Jurkat, Clone E6-1 (cell line): ENCODE data around the gene RAB7A.
"Not testable (repeated sequence)": the region's sequence is repeated elsewhere in the genome, so short reads cannot be mapped to it uniquely, and the experiment has no call there.

Experiments used
- DNase-seq: peaks from one replicate; pipeline ENCODE4 v3.0.0-alpha.2; 2011; ENCODE audit warnings: low read depth, low spot score
- H3K4me3 ChIP-seq: 2 replicates; pipeline ENCODE4 v1.5.1; 2011; ENCODE audit warnings: mild to moderate bottlenecking, low read length, control low read depth, moderate library complexity

RAB7A gene

DNA sequence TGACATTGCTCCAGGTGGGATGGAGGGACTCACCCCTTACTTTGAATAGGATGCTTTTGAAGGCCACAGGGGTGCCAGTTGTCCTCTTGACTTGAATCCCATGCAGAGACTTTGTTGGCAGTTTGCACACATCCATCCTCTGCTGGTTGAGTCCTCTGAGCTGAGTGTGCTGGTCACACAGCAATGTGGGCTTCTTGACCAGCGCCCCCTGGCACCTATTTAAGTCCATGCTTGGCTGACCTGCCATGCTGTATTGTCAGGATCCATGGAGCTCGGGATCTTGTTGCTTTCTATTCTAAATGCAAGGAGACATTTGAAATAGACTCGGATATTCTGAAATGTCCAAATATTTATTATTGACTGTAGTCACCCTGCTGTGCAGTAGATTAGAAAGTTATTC lies 19.8 kb downstream of the RAB7A start:
- DNase-seq = no peak
- no peak overlapping the region for H3K4me3 ChIP-seq

DNA sequence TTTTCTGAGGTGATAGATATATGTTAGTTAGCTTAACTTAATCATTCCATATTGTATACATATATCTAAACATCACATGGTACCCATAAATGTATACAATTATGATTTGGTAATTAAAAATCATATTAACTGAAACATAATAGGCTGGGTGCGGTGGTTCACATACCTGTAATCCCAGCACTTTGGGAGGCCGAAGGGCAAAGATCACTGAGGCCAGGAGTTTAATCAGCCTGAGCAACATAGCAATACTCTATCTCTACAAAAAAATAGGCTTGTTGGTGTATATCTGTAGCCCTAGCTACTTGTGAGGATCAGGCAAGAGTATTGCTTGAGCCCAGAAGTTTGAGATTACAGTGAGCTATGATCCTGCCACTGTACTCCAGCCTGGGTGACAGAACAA lies 20.9 kb downstream of the RAB7A start:
- no peak overlapping the region for H3K4me3 ChIP-seq

DNA sequence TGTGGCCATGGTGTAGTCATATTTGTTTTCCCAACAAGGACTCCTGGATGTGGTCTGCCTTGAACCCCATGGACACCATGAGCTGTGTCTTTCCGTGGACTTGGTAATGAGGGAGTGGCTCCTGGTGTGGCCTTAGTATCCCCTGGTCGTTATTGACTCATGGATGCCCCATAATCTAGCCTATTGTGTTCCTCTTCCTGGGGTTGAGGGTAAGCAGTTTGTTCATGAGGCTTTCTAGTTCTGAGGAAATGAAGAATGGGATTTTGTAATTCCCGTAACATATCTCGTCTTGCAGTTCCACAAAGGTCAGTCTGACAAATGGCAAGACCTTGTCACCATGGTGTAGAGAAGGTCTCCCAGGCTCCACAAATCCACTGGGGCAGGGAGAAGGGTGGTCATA lies 22.6 kb downstream of the RAB7A start:
- no peak for DNase-seq
- no peak overlapping the region for H3K4me3 ChIP-seq

More for the DNA sequence above, 20.9 kb downstream of the RAB7A start:
- DNase-seq = no peak

DNA sequence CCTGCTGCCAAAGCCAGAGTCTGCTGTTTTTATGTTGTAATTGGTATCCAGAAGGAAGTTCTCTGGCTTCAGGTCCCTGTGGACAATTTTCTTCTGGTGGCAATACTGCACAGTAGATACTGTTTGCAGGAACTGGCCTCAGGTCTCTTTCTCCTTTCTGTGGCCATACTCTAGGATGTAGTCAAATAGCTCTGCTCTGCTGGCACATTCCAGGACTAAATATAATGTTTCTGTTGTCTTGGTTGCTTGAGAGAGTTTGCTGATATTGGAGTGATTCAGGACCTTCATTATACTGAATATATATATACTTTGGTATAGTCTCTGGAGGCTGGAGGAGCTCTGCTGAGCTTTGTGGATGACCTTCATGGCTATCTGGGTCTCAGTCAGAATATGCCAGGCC lies 23.1 kb downstream of the RAB7A start:
- no peak for DNase-seq
- no peak overlapping the region for H3K4me3 ChIP-seq

DNA sequence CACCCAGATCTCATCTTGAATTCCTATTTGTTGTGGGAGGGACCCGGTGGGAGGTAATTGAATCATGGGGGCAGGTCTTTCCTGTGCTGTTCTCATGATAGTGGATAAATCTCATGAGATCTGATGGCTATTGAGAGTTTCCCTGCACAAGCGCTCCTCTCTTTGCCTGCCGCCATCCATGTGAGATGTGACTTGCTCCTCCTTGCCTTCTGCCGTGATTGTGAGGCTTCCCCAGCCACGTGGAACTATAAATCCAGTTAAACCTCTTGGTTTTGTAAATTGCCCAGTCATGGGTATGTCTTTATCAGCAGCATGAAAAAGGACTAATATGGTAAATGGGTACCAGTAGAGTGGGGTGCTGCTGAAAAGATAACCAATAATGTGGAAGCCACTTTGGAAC lies 23.6 kb downstream of the RAB7A start:
- not testable (repeated sequence) for DNase-seq, H3K4me3 ChIP-seq

DNA sequence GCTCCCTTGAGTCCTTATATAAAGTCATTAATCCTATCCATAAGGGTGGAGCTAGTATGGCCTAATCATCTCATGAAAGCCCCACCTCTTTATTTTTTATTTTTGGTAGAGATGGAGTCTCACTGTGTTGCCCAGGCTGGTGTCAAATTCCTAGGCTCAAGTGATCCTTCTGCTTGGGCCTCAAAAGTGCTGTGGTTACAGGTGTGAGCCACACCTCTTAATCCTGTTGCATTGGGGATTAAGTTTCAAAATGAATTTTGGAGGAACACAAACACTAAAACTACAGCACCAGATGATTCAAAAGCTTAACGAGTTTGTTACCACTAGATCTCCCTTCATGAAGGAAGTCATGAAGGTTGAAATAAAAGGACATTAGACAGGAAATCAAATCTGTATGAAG lies 27.7 kb downstream of the RAB7A start:
- no peak for DNase-seq
- H3K4me3 ChIP-seq = no peak overlapping the region

DNA sequence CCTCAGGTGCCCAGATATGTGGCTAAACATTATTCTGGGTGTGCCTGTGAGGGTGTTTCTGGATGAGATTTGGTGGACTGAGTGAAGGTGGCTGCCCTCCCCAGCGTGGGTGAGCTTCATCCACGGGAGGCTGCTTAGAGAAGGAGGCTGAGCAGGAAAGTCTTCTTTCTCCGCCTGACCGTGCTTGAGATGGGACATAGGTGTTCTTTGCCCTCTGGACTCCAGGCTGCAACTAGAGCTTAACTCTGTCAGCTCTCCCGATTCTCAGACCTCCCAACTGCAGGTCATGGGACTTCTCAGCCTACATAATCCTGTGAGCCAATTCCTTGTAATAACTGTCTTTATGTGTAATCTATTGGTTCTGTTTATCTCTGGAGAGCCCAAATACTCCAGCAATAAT lies 34.1 kb downstream of the RAB7A start:
- DNase-seq = no peak
- H3K4me3 ChIP-seq = no peak overlapping the region

DNA sequence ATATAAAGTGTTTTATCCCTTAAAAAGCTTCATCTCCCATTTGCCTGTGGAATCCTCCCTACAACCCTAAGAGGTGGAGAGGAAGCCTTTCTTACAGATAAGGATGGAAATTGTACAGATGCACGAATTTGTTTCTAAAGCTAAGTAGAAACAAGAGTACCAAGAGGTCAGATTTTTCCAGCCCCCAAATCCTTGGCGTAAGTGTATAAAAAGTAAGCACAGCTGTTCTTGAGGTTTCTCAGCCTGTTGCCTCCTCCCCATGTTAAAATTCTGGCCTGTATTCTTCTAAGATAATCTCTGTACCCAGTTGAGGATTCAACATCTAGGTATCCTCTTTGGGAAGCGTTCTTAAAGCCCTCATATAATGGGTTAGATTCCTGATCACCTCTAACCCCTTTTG lies 34.9 kb downstream of the RAB7A start:
- DNase-seq = no peak
- H3K4me3 ChIP-seq = no peak overlapping the region

DNA sequence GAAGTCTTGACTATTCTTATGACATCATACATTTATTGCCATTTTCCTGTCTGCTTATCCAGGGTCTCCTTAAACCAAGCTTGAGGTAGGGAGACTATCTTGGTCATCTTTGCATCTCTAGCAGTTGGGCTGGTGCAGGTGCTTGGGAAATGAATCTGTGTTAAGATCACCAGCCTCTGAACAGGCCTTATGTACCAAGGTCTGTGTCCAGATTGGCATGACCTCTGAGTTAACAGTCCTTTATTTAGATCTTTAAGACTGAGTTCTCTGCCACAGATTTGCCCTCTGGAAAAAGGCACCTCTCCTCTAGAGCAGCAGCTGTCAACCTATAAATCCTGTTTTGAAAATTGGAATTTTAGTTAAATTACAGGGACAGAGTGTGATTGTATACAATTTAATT lies 35.4 kb downstream of the RAB7A start:
- DNase-seq = no peak

DNA sequence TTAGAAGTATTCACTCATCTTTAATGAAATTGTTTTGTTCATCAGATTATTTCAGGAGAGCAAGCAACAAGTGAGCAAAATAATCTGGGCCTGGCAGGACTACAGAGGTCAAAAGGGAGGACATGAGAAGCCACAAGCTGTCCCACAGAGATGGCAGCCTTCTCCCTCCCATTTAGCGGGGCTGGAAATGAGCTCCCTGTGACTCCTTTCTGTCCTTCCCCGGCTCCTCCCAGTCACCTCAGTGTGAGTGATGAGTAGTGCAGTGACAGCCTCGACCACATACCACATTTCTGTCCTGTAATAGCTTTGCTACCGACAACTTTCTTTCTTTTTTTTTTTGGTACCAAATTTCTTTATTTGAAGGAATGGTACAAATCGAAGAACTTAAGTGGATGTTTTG lies 38.0 kb downstream of the RAB7A start:
- H3K4me3 ChIP-seq = no peak overlapping the region
- no peak for DNase-seq

More for the DNA sequence above, 35.4 kb downstream of the RAB7A start:
- no peak overlapping the region for H3K4me3 ChIP-seq

DNA sequence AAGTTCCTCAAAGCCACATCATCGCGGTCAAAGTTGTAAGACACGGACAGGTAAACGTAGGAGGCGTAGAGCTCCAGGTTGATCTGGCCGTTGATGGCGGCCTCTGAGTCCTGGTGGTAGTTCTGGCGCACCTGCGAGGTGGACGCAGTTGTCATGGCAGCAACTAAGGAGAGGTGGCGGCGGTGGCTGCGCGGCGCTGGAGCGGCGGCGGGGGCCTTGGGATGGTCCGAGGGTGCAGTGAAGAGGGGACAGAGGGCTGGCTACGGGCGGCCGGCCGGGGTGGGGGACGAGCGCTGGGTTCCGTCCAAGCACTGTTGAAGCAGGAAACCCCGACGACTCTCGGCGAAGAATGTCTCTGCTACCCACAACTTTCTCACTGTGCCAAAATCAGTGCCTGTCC lies 38.9 kb downstream of the RAB7A start:
- no peak overlapping the region for H3K4me3 ChIP-seq
- DNase-seq = no peak

DNA sequence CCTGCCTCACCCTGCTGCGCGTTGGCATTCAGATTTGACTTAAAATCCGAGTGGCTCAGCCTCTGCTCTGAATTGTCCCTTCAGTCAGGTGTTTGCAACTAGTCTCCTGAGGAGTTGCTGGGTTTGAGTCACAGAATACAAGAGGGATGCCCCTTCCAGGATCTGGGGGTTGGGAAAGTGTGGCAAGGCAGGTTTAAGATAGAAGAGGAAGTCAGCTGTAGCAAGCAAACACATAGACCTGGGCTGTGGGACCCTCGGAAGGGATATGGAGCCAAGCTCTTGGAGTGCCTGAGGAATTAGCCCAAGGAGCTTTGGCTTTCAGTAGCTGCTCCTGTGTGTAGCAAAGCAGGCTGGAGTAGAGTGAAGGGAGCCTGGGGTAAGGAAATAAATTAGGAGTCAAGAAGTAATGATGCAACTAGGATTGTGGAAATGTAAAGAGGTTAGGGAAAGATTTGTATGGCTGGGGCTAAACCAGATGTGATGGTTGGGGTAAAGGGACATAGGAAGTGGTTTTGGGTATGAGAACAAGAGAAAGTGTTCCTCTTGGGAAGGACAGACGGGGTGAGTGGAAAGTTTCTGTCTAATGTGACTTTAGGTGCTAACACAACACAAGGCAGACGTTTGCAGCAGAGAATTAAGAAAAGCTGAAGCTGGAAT lies 41.2 kb downstream of the RAB7A start:
- DNase-seq = no peak
- H3K4me3 ChIP-seq = no peak overlapping the region

DNA sequence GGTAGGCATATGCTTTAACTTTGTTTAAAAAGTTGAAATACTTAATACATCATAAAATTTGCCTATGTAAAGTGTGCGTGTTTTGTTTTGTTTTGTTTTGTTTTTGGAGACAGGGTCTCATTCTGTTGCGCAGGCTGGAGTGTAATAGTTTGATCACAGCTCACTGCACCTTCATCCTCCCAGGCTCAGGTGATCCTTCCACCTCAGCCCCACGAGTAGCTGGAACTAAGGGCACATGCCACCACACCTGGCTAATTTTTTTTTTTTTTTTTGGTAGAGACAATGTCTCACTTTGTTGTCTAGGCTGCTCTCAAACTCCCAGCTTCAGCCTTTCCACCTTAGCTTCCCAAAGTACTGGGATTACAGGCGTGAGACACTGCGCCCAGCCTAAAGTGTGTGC lies 42.5 kb downstream of the RAB7A start:
- H3K4me3 ChIP-seq = no peak overlapping the region
- DNase-seq = no peak

DNA sequence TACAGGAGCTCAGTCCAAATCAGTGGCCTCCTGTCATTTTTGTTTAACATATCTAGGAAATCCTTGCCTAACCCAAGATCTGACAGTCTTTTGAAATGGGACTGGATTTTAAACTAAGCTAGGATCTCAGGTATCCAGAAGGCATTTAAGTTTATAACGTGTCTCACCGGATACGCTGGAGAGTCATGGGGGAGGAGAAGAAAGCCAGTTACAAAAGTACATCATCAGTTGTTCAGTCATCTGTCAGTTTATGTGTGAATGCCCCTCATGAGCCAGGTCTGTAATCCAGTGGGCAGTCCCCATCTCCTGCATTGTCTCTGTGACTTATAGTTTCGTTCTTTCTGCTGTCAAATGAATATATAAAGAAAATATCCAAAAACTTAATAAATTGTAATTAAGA lies 44.4 kb downstream of the RAB7A start:
- no peak for DNase-seq
- H3K4me3 ChIP-seq = no peak overlapping the region

DNA sequence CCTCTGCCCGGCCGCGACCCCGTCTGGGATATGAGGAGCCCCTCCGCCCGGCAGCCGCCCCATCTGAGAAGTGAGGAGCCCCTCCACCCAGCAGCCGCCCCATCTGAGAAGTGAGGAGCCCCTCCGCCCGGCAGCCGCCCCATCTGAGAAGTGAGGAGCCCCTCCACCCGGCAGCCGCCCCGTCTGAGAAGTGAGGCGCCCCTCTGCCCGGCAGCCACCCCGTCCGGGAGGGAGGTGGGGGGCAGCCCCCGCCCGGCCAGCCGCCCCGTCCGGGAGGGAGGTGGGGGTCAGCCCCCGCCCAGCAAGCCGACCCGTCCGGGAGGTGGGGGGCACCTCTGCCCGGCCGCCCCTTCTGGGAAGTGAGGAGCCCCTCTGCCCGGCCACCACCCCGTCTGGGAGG lies 47.2 kb downstream of the RAB7A start:
- not testable (repeated sequence) for DNase-seq, H3K4me3 ChIP-seq

DNA sequence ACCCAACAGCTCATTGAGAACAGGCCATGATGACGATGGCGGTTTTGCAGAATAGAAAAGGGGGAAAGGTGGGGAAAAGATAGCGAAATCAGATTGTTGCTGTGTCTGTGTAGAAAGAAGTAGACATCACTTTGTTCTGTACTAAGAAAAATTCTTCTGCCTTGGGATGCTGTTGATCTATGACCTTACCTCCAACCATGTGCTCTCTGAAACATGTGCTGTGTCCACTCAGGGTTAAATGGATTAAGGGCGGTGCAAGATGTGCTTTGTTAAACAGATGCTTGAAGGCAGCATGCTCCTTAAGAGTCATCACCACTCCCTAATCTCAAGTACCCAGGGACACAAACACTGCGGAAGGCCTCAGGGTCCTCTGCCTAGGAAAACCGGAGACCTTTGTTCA lies 47.6 kb downstream of the RAB7A start:
- not testable (repeated sequence) for H3K4me3 ChIP-seq, DNase-seq

DNA sequence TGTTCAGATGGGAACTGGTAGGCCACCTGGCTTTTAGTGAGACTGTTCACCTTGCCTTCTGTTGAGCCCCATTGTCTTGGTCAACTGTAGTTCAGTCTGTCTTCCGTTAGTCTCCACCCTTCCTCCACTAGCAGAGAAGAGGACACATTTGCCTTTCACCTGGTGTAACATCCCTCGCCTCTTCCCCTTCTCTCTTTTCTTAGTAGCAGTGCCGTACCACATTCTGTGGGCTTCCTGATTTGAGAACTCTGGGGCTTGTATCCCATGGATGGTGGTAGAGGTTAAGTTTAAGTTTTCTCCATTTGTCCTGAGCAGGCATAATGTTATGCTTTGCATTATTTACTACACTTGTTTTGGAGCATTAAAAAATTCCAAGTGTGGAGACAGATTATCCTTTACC lies 49.3 kb downstream of the RAB7A start:
- DNase-seq = no peak
- no peak overlapping the region for H3K4me3 ChIP-seq

DNA sequence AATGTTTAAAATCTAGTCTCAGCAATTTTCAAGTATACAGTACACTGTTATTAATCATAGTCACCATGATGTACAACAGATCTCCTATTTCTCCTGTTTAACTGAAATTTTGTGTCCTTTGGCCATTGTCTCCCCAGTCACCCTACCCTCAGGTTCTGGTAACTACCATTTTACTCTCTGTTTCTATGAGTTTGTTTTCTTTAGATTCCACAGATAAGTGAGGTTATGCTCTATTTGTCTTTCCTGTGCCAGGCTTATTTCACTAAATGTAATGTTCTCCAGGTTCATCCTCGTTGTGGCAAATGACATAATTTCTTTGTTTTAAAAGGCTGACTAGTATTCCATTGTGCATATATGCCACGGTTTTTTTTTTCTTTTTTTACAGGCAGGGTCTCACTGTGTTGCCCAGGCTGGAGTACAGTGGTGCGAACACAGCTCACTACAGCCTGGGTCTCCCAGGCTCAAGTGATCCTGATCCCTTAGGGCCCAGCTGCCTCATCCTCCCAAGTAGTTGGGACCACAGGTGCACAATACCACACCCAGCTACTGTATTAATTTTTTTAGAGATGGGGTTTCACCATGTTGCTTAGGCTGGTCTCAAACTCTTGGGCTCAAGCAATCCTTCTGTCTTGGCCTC lies 50.0 kb downstream of the RAB7A start:
- no peak for DNase-seq

DNA sequence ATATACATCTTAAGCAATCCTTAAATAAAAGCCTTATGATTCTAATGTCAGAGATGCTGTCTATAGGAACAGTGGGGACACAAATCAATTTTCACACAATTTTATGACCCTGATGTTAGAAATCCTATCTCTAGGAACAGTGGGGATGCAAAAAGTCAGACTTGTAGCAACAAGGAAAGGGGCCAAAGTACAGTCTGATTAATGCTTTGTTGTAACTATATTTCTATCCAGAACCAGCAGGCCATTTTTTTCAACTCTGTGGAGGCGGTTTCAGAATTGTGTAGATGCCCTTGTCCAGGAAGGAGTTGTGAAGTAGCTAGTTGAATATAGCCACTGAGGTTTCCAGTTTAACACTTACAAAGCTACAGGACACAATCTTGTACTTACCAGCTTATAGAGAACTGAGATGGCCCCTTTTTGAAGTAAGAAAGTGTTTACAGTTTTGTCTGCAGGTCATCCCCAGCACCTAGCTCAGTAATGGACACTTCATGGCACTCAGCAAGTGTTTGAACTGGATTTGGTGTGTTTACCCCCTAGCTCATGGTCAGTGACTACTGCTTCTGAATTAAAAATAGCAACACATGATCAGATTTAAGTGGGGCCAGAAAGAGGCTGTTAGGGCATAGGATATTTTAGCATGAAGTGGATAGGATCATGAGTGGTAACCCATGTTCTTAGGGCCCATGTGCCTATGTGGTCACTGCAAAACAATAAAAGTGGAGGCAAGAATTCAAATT lies 54.3 kb downstream of the RAB7A start:
- H3K4me3 ChIP-seq = no peak overlapping the region
- DNase-seq = no peak

More for the DNA sequence above, 50.0 kb downstream of the RAB7A start:
- no peak overlapping the region for H3K4me3 ChIP-seq

DNA sequence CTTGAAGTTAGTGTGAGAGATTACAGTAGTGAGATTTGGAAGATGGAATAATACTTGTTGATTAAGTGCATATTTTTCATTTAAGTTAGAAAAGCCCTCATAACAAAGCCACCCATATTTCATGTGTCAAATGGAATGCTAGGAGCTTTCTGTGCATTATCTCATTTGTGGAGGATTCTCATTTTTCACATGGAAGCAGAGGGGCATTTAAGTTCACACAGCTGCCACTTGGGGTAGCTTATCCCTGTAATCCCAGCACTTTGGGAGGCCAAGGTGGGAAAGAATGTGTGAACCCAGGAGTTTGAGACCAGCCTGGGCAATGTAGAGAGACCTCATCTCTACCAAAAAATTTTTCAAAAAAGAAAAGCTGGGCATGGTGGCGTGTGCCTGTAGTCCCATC lies 55.2 kb downstream of the RAB7A start:
- no peak overlapping the region for H3K4me3 ChIP-seq
- no peak for DNase-seq
